Testis (tissue), 3 donors: ENCODE data around the gene FDX1. TPM values are rescaled to one million over a fixed set of nuclear protein-coding genes. Genes with fewer than 3 reads are reported as not detected.

ENCODE experiments used
- DNase-seq: peaks from one replicate; pipeline ENCODE4 v3.0.0-alpha.2; 2019
- H3K27ac ChIP-seq, 2 donors: fragments of 200-600 bp; sonication (generic); one replicate each; pipeline ENCODE4 v1.5.1; 2019
- H3K27me3 ChIP-seq: fragments of 200-600 bp; sonication (generic); one replicate; pipeline ENCODE4 v1.5.1; 2019
- H3K36me3 ChIP-seq: fragments of 200-600 bp; sonication (generic); one replicate; pipeline ENCODE4 v1.5.1; 2017; ENCODE audit warnings: low read depth; ENCODE audit errors: missing control alignments
- H3K4me1 ChIP-seq: fragments of 200-600 bp; sonication (generic); one replicate; pipeline ENCODE4 v1.5.1; 2019
- H3K4me3 ChIP-seq, 2 donors: fragments of 200-600 bp; sonication (generic); one replicate each; pipeline ENCODE4 v1.5.1; 2017 to 2019
- H3K9me3 ChIP-seq: fragments of 200-600 bp; sonication (generic); one replicate; pipeline ENCODE4 v1.5.1; 2017
- POLR2A ChIP-seq: fragments of 450-650 bp; IDR thresholded peaks from one replicate; pipeline ENCODE4 v1.6.1; 2017; ENCODE audit warnings: antibody characterized with exemption, mild to moderate bottlenecking, moderate library complexity
- WGBS, 2 donors: methylation state at CpG; one replicate each; pipeline ENCODE4 v1.1.5; 2018; 5-methylcytosine and 5-hydroxymethylcytosine counted together
- intact Hi-C: fragments of 100-400 bp; cut with DNase I; formaldehyde crosslinking; loops from one replicate; pipeline ENCODE4 v1.15.1; 2023; ENCODE audit warnings: low total_unique reads
- polyA plus RNA-seq: library from polyadenylated mRNA; stranded (reverse); fragments of 350-450 nt; fragmentation: Illumina TruSeq; extraction: RNeasy Lipid Tissue Mini Kit (QIAGEN cat#74804); gene quantifications from one replicate; pipeline ENCODE4 v1.2.3, GENCODE V29; 2014; ENCODE audit warnings: low read depth, low replicate concordance; ENCODE audit not compliant: insufficient read depth
- total RNA-seq, 2 donors: library from RNA; depleted of rRNA; stranded (reverse); fragments of >200 nt; gene quantifications; one replicate each; pipeline ENCODE4 v1.2.3, GENCODE V29; 2016
- TF ChIP-seq, protein P1 (sequence below), 3 experiments: fragments of 450-650 bp in 2 of 3; fragments of 200-600 bp in 1 of 3; sonication (generic) in 1 of 3; IDR thresholded peaks; one replicate each; pipeline ENCODE4 v1.5.1; 2016 to 2019; ENCODE audit warnings: antibody characterized with exemption in 3 of 3, mild to moderate bottlenecking in 2 of 3, moderate library complexity in 1 of 3

FDX1 gene
- total and polyA plus RNA-seq, 3 donors from 2014 or later = 12.9 to 13.9 (median 13.1) TPM

DNA sequence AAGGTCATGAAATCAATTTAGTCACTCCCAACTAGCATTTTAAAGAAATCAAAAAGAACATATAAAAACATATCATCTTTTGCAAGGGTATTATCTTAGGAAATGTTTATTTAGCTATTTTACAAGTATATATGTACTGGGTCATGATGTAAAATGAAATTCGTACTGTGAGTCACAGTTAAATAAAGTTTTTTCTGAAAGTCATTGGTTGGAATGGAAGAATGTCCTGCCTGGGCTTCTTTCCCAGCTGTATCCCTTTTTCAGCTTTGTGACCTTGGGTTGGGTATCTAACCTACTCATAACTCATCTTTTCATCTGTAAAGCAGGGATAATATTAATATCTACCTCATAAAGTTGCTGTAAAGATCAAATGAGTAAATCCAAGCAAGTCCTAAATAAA, 15.7 kb downstream of the FDX1 start:
- Histone ChIP-seq H3K27ac (no peak overlapping the region), H3K4me1 (peaks cover 24% of the 10 kb centered on the region), H3K9me3 (no peaks in the 10 kb centered on the region), H3K27me3 (no peaks in the 10 kb centered on the region), H3K36me3 (no peaks in the 10 kb centered on the region), H3K4me3 (no peak overlapping the region)
- 55 to 71% methylated on average over 1 of the region's 1 CpG for WGBS, 2 donors
- DNase-seq = no peak
- TF ChIP-seq POLR2A = no peak
- TF ChIP-seq, protein P1, sequence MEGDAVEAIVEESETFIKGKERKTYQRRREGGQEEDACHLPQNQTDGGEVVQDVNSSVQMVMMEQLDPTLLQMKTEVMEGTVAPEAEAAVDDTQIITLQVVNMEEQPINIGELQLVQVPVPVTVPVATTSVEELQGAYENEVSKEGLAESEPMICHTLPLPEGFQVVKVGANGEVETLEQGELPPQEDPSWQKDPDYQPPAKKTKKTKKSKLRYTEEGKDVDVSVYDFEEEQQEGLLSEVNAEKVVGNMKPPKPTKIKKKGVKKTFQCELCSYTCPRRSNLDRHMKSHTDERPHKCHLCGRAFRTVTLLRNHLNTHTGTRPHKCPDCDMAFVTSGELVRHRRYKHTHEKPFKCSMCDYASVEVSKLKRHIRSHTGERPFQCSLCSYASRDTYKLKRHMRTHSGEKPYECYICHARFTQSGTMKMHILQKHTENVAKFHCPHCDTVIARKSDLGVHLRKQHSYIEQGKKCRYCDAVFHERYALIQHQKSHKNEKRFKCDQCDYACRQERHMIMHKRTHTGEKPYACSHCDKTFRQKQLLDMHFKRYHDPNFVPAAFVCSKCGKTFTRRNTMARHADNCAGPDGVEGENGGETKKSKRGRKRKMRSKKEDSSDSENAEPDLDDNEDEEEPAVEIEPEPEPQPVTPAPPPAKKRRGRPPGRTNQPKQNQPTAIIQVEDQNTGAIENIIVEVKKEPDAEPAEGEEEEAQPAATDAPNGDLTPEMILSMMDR (IDR thresholded peaks at IDR 0.05) = no peak
- intact Hi-C loops = no loop called here

DNA sequence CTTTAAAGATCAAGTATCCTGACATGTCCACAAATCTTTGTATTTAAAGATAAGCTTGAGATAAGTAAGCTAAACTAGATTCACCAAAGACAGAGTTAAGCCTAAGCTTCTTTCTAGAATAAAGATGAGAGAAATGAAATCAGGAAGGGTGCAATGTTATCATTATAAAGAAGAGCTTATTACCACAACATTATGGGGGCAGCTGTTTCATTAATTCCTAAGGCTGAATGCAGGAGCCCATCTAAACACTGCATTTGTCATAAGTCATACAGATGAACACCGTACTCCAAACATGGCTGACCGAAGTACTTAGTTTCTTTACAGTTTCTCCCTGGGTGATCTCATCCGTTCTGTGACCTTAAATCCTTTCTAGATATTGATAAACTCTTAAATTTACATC, 16.3 kb downstream of the FDX1 start:
- WGBS, 2 donors = 89 to 92% methylated on average over 3 of the region's 3 CpGs
- H3K36me3 ChIP-seq = no peaks in the 10 kb centered on the region
- peaks cover 24% of the 10 kb centered on the region for H3K4me1 ChIP-seq
- no peak for TF ChIP-seq POLR2A
- TF ChIP-seq, protein P1 (IDR thresholded peaks at IDR 0.05) = no peak
- no peaks in the 10 kb centered on the region for H3K27me3 ChIP-seq
- DNase-seq = no peak
- no peak overlapping the region for H3K27ac ChIP-seq
- H3K4me3 ChIP-seq = no peak overlapping the region
- no peaks in the 10 kb centered on the region for H3K9me3 ChIP-seq
- intact Hi-C loops = no loop called here

DNA sequence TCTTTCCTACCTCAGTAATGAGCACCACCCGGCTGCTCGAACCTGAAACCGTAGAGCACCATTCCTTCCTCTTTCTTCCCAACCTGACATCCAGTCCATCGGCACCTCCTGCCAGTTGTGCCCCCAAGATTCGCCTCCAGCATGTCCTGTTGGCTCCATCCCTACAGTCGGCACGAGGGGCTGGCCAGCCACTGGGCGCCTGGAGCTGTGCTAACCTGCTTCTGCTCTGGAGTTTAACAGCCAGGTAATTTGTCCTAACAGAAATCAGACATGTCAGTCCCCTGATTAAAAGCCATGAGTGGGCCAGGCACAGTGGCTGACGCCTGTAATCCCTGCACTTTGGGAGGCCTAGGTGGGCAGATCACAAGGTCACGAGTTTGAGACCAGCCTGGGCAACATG, 16.8 kb downstream of the FDX1 start:
- DNase-seq = no peak
- Histone ChIP-seq H3K27me3 (no peaks in the 10 kb centered on the region), H3K4me3 (no peak overlapping the region), H3K4me1 (peaks cover 24% of the 10 kb centered on the region), H3K9me3 (no peaks in the 10 kb centered on the region), H3K36me3 (no peaks in the 10 kb centered on the region), H3K27ac (no peak overlapping the region)
- WGBS, 2 donors = 90 to 94% methylated on average over 10 of the region's 10 CpGs
- no peak for TF ChIP-seq POLR2A
- TF ChIP-seq, protein P1 (IDR thresholded peaks at IDR 0.05) = no peak
- intact Hi-C loops = no loop called here

DNA sequence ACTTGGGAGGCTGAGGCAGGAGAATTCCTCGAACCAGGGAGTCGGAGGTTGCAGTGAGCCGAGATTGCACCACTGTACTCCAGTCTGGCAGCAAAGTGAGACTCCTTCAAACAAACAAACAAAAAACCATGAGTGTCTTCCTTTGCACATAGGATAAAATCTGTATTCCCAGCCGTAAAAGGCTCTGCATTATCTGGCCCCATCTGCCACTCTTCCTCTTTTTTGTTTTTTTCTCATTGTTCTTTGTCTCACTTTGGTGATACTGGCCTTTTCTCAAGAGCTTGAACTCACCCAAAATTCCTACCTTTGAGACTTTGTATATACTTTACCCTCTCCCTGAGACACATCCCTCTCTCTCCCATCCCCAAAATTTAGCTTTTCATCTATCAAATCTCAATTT, 17.6 kb downstream of the FDX1 start:
- H3K36me3 ChIP-seq = no peaks in the 10 kb centered on the region
- H3K9me3 ChIP-seq = no peaks in the 10 kb centered on the region
- H3K27me3 ChIP-seq = no peaks in the 10 kb centered on the region
- no peak overlapping the region for H3K4me3 ChIP-seq
- TF ChIP-seq, protein P1 (IDR thresholded peaks at IDR 0.05) = no peak
- no peak for TF ChIP-seq POLR2A
- peaks cover 24% of the 10 kb centered on the region for H3K4me1 ChIP-seq
- 83 to 84% methylated on average over 4 of the region's 4 CpGs for WGBS, 2 donors
- no peak for DNase-seq
- intact Hi-C loops = no loop called here
- peak overlapping the region in 1 of 2 donors; percentile 7 for H3K27ac ChIP-seq

DNA sequence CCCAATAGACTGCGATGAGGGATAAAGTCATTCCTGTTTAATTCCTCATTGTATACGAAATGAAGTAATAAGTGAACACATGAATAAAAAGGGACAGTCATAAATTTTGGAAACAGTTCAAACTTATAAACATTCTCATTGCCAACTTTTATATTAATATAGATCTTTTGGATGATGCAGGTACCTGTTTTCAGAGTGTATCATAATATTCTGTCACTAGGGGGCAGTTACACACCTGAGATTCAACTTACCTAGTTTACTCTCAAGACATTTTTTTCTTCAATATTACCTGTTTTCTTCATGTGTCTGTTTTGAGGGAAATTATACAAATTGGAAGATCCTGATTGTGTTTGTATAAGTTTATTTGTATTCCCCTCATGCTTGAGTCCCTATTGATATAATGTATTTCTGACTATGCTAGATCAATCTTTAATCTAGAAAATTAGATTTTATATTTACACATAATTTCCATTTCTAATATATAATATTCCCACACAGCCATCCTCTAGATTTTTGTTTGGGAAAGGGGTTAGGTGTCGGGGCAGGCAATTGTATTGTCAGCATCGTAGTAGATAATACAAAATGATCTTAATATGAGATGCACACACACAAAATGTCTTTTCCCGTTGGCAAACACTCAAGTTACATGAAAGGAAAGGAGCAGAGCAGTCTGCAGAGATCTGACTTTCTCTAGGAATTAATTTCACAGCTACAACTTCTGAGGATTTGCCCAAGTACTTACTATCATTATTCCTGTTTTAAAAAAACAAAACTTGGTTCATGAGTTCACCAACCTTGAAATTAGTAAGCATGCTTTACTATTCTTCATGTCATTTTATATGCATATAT, 18.4 kb downstream of the FDX1 start:
- DNase-seq = no peak
- Histone ChIP-seq H3K27me3 (no peaks in the 10 kb centered on the region), H3K9me3 (no peaks in the 10 kb centered on the region), H3K4me3 (no peak overlapping the region), H3K27ac (peak overlapping the region in 1 of 2 donors; percentile 7), H3K36me3 (no peaks in the 10 kb centered on the region), H3K4me1 (peaks cover 24% of the 10 kb centered on the region)
- 44 to 52% methylated on average over 5 of the region's 5 CpGs for WGBS, 2 donors
- intact Hi-C loops = no loop called here
- no peak for TF ChIP-seq POLR2A
- TF ChIP-seq, protein P1 (IDR thresholded peaks at IDR 0.05) = peak; percentile 23 to 44 (median 27)
